Measurements from ENCODE around the gene EDEM1. TPM values are rescaled to one million over a fixed set of nuclear protein-coding genes. Genes with fewer than 3 reads are reported as not detected.
A peak's percentile ranks its signal among the peaks of the same experiment; 100 is the strongest.

Gene EDEM1
- total RNA-seq, 6 experiments from 2014 or later = 40.6 to 92.7 (median 83.2) TPM

DNA sequence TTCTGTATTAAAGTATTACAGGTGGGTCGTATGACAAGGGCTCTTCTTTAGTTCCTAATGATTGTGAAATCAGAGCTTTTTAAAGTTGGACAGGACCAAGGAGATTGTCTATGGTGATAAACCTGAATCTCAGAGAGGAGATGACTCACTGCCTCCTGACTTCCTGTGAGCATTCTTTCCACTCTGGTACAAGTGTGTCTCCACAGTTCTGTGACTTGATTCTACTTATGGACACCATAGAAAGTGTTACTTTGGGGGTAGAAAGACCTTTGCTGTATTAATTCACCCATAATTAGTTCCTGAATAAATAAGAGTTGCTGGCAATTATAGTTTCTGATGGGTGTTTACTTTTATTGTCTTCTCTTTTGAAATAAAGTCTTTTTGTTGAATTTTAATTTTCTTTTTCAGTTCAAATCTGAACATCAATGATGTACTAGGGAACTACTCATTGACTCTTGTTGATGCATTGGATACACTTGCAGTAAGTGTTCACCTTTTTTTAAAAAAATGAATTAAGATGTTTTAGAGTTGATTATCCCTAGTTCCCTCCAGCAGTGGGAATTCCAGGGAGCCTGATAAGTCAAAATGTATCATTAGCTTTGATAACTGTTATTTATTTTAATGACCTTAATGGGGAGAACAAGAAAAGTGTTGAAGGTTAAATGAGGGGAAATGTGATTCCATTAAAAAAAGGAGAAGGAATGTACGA, 7.4 kb downstream of the EDEM1 start:
- no peak for DNase-seq
- 33% methylated on average over 2 of the region's 2 CpGs for WGBS (ENCODE audit: insufficient coverage, low coverage, low lambda C conversion rate, missing lambda C conversion rate)
- peak; percentile 42 to 77 (median 56) for ATAC-seq
- intact Hi-C loops (cut with DNase I) = no loop called here
- no peaks in the 10 kb centered on the region for H3K9me3 ChIP-seq
- peaks cover 0 to 75% (median 20%) of the 10 kb centered on the region in 4 donors for H3K4me1 ChIP-seq
- TF ChIP-seq POLR2A (IDR thresholded peaks at IDR 0.05) = no peak
- peak in 1 of 4 donors; percentile 2 for TF ChIP-seq CTCF (IDR thresholded peaks at IDR 0.05)
- H3K36me3 ChIP-seq = peaks cover 0 to 11% (median 3%) of the 10 kb centered on the region in 4 donors
- no peaks in the 10 kb centered on the region for H3K27me3 ChIP-seq
- H3K27ac ChIP-seq = peak overlapping the region in 1 of 3 donors; percentile 15
- no peak overlapping the region for H3K4me3 ChIP-seq

DNA sequence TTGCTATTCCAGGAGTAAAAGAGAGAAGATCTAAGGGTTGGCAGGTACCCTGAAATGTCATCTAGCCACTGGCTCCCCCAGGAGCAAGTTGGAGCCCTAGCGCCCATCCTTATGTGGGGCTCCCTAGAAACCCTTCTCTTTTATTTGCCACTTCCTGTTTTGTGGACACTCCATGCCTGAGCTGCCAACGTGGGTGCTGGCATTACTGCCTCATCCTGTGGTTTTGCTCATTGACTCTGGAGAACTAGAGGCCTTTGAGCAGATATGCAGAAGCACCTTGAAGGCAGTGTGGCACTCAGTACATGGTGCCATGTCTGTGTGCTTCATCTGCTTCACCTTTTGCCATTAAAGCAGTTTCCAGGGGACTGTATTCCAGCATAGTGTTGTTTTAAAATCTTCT, 8.1 kb downstream of the EDEM1 start:
- H3K4me1 ChIP-seq = peaks cover 0 to 69% (median 20%) of the 10 kb centered on the region in 4 donors
- ATAC-seq (peak in 3 of 4 donors; percentile 15 to 33 (median 16)), DNase-seq (no peak)
- H3K27me3 ChIP-seq = no peaks in the 10 kb centered on the region
- no peaks in the 10 kb centered on the region for H3K9me3 ChIP-seq
- WGBS (ENCODE audit: insufficient coverage, low coverage, low lambda C conversion rate, missing lambda C conversion rate) = 66% methylated on average over 2 of the region's 2 CpGs
- H3K36me3 ChIP-seq = peaks cover 0 to 18% (median 6%) of the 10 kb centered on the region in 4 donors
- H3K4me3 ChIP-seq = no peak overlapping the region
- intact Hi-C loops (cut with DNase I) = no loop called here
- H3K27ac ChIP-seq = no peak overlapping the region
- no peak for TF ChIP-seq POLR2A (IDR thresholded peaks at IDR 0.05)
- TF ChIP-seq CTCF (IDR thresholded peaks at IDR 0.05) = no peak

DNA sequence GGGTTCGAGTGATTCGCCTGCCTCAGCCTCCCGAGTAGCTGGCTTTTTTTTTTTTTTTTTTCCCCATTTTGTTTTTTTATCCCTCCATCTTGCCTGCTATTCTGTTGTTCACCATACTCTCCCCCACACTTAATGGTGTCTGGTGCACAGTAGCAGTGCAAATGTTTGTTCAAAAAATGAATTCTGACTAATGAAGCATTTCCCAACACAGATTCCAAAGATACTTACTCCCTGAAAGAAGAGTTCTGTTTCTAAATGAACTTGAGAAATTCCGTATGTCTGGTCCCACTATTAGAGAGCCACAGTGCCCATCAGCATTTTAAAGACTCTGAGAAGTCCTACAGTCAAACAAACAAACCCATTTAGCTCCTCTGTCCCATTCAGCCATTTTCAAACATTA, 9.5 kb downstream of the EDEM1 start:
- peak in 1 of 4 donors; percentile 5 for ATAC-seq
- H3K4me1 ChIP-seq = peaks cover 0 to 55% (median 14%) of the 10 kb centered on the region in 4 donors
- no peak for DNase-seq
- 82% methylated on average over 4 of the region's 4 CpGs for WGBS (ENCODE audit: insufficient coverage, low coverage, low lambda C conversion rate, missing lambda C conversion rate)
- H3K36me3 ChIP-seq = peaks cover 0 to 32% (median 15%) of the 10 kb centered on the region in 4 donors
- no peak overlapping the region for H3K4me3 ChIP-seq
- TF ChIP-seq CTCF (IDR thresholded peaks at IDR 0.05) (no peak), POLR2A (IDR thresholded peaks at IDR 0.05) (no peak)
- intact Hi-C loops (cut with DNase I) = no loop called here
- H3K27ac ChIP-seq = no peak overlapping the region
- H3K27me3 ChIP-seq = no peaks in the 10 kb centered on the region
- no peaks in the 10 kb centered on the region for H3K9me3 ChIP-seq

DNA sequence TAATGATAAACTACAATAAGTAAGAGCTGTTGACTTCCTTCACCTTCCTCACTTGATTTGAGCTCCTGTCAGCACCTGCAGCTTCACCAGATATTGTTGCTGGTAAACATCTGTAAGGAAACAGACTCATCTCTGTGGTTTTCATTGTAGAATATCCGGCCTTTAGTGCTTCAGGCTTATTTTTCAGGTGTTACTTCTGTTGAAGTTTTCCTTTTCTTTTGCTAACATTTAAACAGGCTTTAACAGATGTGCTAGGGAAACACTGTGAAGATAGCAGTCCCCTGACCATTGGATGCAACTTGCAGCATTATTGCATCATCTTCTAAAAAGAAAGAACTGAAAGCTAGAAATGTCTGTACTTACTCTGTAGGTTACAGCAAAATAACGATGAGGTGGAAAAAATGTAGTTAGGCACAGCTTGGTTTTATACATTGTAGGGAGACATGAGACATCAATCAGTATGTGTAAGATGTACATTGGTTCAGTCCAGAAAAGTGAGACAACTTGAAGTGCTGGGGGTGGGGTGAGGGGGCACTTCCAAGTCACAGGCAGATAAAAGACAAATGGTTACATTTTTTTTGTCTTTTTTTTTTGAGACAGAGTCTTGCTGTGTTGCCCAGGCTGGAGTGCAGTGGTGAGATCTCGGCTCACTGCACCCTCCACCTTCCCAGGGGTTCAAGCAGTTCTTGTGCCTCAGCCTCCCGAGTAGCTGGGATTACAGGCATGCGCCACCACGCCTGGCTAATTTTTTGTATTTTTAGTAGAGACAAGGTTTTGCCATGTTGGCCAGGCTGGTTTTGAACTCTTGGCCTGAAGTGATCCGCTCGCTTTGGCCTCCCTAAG, 10.2 kb downstream of the EDEM1 start:
- TF ChIP-seq CTCF (IDR thresholded peaks at IDR 0.05) = no peak
- no peak for TF ChIP-seq POLR2A (IDR thresholded peaks at IDR 0.05)
- Histone ChIP-seq H3K9me3 (no peaks in the 10 kb centered on the region), H3K4me3 (no peak overlapping the region), H3K27me3 (no peaks in the 10 kb centered on the region), H3K36me3 (peaks cover under 1 to 38% (median 22%) of the 10 kb centered on the region in 4 donors), H3K4me1 (peaks cover 0 to 49% (median 13%) of the 10 kb centered on the region in 4 donors), H3K27ac (peak overlapping the region in 1 of 3 donors; percentile 10)
- WGBS (ENCODE audit: insufficient coverage, low coverage, low lambda C conversion rate, missing lambda C conversion rate) = 74% methylated on average over 8 of the region's 8 CpGs
- DNase-seq (no peak), ATAC-seq (peak; percentile 50 to 75 (median 66))
- intact Hi-C loops (cut with DNase I) = no loop called here

Measured in right lobe of liver (tissue), 6 donors.